ENCODE data around the gene HNRNPDL. TPM values are rescaled to one million over a fixed set of nuclear protein-coding genes. Genes with fewer than 3 reads are reported as not detected.

Gene HNRNPDL
- total and polyA plus RNA-seq, 2 of the 13 experiments (the other 11 are each of a cell fraction or from before 2014, with no cell fraction given) = 167 to 414 TPM

GRCh38 chr4:82430193-82430963, at the start of gene HNRNPDL, which contains the start of gene ENOPH1 (continued):
- peak; percentile 54 for TF ChIP-seq MLX (CRISPR knock-in tag; IDR thresholded peaks at IDR 0.05)
- peak; percentile 40 for TF ChIP-seq CSRNP2 (CRISPR knock-in tag; conservative IDR thresholded peaks at IDR 0.05; ENCODE audit: low read depth)
- TF ChIP-seq NFIB (CRISPR knock-in tag; IDR thresholded peaks at IDR 0.05; ENCODE audit: borderline replicate concordance) = no peak
- TF ChIP-seq SRSF1 (optimal IDR thresholded peaks at IDR 0.05; ENCODE audit: low read depth, low read length) = no peak
- TF ChIP-seq LBX2 (CRISPR knock-in tag; IDR thresholded peaks at IDR 0.05; ENCODE audit: borderline replicate concordance) = peak; percentile 54; the same call in 1 of the 2 replicates
- TF ChIP-seq ZNF460 (CRISPR knock-in tag; IDR thresholded peaks at IDR 0.05; ENCODE audit: borderline replicate concordance) = no peak
- TF ChIP-seq ZNF383 (CRISPR knock-in tag; IDR thresholded peaks at IDR 0.05; ENCODE audit: borderline replicate concordance) = 0 out of 2 replicates have a peak, but pooled peaks have one; percentile 29
- peak; percentile 90; the same call in 1 of the 2 replicates for TF ChIP-seq TMF1 (CRISPR knock-in tag; IDR thresholded peaks at IDR 0.05; ENCODE audit: low read depth)
- TF ChIP-seq JUN (CRISPR knock-in tag; IDR thresholded peaks at IDR 0.05) = peak; percentile 53; the same call in 1 of the 2 replicates
- no peak for TF ChIP-seq SOX13 (IDR thresholded peaks at IDR 0.05)
- peak in 1 of 2 experiments; percentile 64; a peak in 2 of 4 replicates for TF ChIP-seq SOX13 (CRISPR knock-in tag; conservative IDR thresholded peaks at IDR 0.05 in 1 of 2, IDR thresholded peaks at IDR 0.05 in 1 of 2)
- TF ChIP-seq ZNF746 (CRISPR knock-in tag; IDR thresholded peaks at IDR 0.05) = no peak
- TF ChIP-seq NRL (CRISPR knock-in tag; IDR thresholded peaks at IDR 0.05; ENCODE audit: borderline replicate concordance) = peak; percentile 47; the same call in 1 of the 2 replicates
- TF ChIP-seq HINFP (CRISPR knock-in tag; IDR thresholded peaks at IDR 0.05; ENCODE audit: low read depth) = peak; percentile 77; the same call in 1 of the 2 replicates
- no peak; the same call in 1 of the 2 replicates for TF ChIP-seq POGK (CRISPR knock-in tag; conservative IDR thresholded peaks at IDR 0.05)
- no peak for TF ChIP-seq CENPX (CRISPR knock-in tag; IDR thresholded peaks at IDR 0.05)
- no peak for TF ChIP-seq SIN3B (IDR thresholded peaks at IDR 0.05; ENCODE audit: low read length)
- TF ChIP-seq PAWR (CRISPR knock-in tag; IDR thresholded peaks at IDR 0.05; ENCODE audit: borderline replicate concordance) = 0 out of 2 replicates have a peak, but pooled peaks have one; percentile 59
- TF ChIP-seq POLR2AphosphoS5 (IDR thresholded peaks at IDR 0.05; ENCODE audit: low read depth, low read length) = peak; percentile 60; the same call in 1 of the 2 replicates
- TF ChIP-seq MXI1 (IDR thresholded peaks at IDR 0.05; ENCODE audit: borderline replicate concordance, low read depth, low read length) = peak; percentile 93; the same call in 1 of the 3 replicates
- TF ChIP-seq YEATS4 (CRISPR knock-in tag; IDR thresholded peaks at IDR 0.05; ENCODE audit: borderline replicate concordance) = peak; percentile 73
- peak; percentile 98 for TF ChIP-seq FOXC1 (CRISPR knock-in tag; IDR thresholded peaks at IDR 0.05; ENCODE audit: borderline replicate concordance)
- TF ChIP-seq ZNF17 (CRISPR knock-in tag; IDR thresholded peaks at IDR 0.05) = no peak
